Measurements from ENCODE around the gene CD34.

The CD34 gene

DNA sequence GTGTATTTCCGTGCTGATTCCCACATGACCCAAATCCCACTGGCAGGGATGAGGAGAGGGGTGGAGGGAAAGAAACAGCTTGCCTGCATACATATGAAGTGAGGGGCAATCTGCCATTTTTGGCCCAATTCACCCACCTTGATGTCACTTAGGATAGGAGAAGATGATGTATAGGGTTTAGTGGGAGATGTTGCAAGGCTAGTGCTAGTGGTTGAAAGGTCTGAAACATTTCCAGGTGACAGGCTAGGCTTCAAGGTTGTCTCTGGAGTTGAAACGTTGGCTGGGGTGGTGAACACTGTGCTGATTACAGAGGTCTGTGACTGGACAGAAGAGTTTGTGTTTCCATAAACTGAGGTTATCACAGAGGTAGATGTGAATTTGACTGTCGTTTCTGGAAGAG lies 12.1 kb downstream of the CD34 start:
- CTCF ChIA-PET = interaction anchor here (1.0 to 12.4 kb wide), 4 partner anchors 13 to 339 kb away, joined by 3 to 159 read pairs (median 54); no protein-coding TSS in a partner anchor
- H3K4me3 ChIP-seq (ENCODE audit: low read depth, low read length) = no peak overlapping the region
- TF ChIP-seq, protein P1, sequence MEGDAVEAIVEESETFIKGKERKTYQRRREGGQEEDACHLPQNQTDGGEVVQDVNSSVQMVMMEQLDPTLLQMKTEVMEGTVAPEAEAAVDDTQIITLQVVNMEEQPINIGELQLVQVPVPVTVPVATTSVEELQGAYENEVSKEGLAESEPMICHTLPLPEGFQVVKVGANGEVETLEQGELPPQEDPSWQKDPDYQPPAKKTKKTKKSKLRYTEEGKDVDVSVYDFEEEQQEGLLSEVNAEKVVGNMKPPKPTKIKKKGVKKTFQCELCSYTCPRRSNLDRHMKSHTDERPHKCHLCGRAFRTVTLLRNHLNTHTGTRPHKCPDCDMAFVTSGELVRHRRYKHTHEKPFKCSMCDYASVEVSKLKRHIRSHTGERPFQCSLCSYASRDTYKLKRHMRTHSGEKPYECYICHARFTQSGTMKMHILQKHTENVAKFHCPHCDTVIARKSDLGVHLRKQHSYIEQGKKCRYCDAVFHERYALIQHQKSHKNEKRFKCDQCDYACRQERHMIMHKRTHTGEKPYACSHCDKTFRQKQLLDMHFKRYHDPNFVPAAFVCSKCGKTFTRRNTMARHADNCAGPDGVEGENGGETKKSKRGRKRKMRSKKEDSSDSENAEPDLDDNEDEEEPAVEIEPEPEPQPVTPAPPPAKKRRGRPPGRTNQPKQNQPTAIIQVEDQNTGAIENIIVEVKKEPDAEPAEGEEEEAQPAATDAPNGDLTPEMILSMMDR (IDR thresholded peaks at IDR 0.05; ENCODE audit: insufficient read depth, low read length, missing control alignments) = no peak
- no peak for DNase-seq (ENCODE audit: low read depth, low spot score)
- POLR2A ChIA-PET = no interaction called here

DNA sequence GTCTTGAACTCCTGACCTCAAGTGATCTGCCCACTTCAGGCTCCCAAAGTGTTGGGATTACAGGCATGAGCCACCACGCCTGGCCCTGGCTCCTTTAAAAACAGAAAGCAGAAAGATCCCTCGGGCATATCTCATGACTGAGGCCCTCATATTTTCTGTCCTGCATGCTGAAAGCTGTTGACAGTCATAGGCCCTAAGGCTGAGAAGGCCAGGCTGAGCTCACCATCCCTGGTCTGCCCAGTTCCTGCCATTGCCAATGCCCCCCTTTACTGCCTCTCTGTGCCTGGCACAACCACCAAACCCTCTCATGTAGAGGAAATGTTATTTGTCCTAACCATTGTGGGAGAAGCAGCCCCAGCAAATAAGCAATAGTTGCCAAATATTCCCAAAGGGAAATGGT lies 12.7 kb downstream of the CD34 start:
- TF ChIP-seq, protein P1 (IDR thresholded peaks at IDR 0.05; ENCODE audit: insufficient read depth, low read length, missing control alignments) = no peak
- CTCF ChIA-PET = interaction anchor here (1.0 to 12.4 kb wide), 5 partner anchors 8 to 72 kb away, joined by 3 to 159 read pairs (median 11); no protein-coding TSS in a partner anchor
- DNase-seq (ENCODE audit: low read depth, low spot score) = no peak
- POLR2A ChIA-PET = no interaction called here
- no peak overlapping the region for H3K4me3 ChIP-seq (ENCODE audit: low read depth, low read length)

DNA sequence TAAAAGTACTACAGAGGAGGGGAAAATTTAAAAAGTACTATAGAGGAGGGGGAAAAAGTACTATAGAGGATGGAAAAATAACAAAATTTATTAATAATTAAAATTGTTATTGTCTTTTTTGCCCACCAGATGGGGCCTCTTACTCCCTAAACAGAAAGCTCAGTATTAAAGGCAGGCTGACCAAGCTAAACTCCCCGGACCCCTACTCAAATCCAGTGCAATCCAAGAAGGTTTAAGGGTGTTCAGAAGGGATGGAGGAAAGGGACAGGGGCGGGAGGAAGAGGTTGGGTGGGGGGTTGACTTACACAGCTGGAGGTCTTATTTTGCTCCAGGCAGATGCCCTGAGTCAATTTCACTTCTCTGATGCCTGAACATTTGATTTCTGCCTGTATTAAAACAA lies 13.7 kb downstream of the CD34 start:
- H3K4me3 ChIP-seq (ENCODE audit: low read depth, low read length) = no peak overlapping the region
- POLR2A ChIA-PET = no interaction called here
- TF ChIP-seq, protein P1 (IDR thresholded peaks at IDR 0.05; ENCODE audit: insufficient read depth, low read length, missing control alignments) = no peak
- DNase-seq (ENCODE audit: low read depth, low spot score) = no peak
- CTCF ChIA-PET = interaction anchor here (0.8 to 12.4 kb wide), 10 partner anchors 9 to 102 kb away, joined by 3 to 159 read pairs (median 6); no protein-coding TSS in a partner anchor

DNA sequence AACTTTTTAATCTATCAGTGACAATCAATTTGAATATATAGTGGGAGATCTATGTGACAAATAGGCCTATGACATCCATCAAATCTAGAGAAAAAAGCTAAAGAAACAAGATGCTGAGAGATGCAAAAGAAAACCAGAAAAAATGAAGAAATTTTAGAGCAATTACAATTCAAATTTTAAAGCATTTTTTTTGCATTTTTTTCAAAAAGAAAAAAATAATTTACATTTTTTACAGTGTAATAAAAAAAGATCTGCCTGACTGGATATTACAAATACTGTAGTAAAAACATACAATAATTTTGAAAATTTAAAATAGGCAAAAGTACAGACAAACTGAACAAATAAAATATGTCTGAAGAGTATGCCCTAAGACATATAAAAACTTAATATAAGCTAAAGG lies 14.4 kb downstream of the CD34 start:
- ChIA-PET POLR2A (no interaction called here), CTCF (interaction anchor here (0.6 to 12.4 kb wide), 12 partner anchors 9 to 102 kb away, joined by 3 to 159 read pairs (median 6); no protein-coding TSS in a partner anchor)
- TF ChIP-seq, protein P1 (IDR thresholded peaks at IDR 0.05; ENCODE audit: insufficient read depth, low read length, missing control alignments) = no peak
- no peak for DNase-seq (ENCODE audit: low read depth, low spot score)
- H3K4me3 ChIP-seq (ENCODE audit: low read depth, low read length) = no peak overlapping the region

DNA sequence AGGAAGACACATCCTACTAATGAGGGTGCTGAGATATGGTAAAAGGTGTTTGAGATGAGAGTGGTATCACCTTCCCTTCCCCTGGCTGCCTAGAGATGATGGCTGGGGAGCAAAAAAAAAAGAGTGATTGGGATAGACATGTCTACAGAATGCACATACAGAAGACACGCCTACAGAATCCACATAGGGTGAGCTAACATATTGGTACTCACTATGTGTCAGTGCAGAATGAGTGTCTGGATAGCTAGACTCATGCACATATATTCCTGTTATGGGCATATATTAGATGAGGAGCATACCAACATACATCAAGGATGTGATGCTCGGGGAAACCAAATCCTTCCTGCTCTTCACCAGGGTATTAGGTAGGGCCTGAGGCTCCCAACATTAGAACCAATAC lies 16.2 kb downstream of the CD34 start:
- no peak for DNase-seq (ENCODE audit: low read depth, low spot score)
- no peak overlapping the region for H3K4me3 ChIP-seq (ENCODE audit: low read depth, low read length)
- POLR2A ChIA-PET = no interaction called here
- TF ChIP-seq, protein P1 (IDR thresholded peaks at IDR 0.05; ENCODE audit: insufficient read depth, low read length, missing control alignments) = no peak
- CTCF ChIA-PET = interaction anchor here (1.0 to 12.4 kb wide), 6 partner anchors 9 to 103 kb away, joined by 3 to 159 read pairs (median 6); no protein-coding TSS in a partner anchor

DNA sequence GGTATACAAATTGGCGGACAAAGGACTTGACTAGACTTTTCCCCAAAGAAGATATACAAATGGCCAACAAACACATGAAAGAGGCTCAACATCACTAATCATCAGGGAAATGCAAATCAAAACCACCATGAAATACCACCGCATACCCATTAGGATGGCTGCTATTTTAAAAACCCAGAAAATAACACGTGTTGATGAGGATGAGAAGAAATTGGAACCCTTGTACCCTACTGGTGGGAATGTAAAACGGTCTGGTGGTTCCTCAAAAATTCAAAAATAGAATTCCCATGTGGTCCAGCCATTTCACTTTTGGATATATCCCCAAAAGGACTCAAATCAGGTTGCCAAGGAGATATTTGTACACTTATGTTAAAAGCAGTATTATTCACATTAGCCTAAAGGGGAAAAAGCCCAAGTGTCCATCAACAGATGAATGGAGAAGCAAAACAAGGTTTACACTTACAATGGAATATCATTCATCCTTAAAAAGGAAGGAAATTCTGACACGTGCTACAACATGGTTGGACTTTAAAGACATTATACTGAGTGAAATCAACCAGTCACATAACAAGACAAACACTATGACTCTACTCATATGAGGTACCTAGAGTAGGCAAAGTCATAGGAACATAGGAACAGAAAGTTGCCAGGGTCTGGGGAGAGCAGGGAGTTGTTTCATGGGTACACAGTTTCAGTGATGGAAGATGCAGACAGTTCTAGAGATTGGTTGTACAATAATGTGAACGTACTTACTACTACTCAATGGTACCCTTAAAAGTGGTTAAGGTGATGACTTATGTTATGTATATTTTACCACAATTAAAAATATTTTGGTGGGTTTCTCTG lies 17.0 kb downstream of the CD34 start:
- POLR2A ChIA-PET = no interaction called here
- TF ChIP-seq, protein P1 (IDR thresholded peaks at IDR 0.05; ENCODE audit: insufficient read depth, low read length, missing control alignments) = no peak
- no peak overlapping the region for H3K4me3 ChIP-seq (ENCODE audit: low read depth, low read length)
- DNase-seq (ENCODE audit: low read depth, low spot score) = no peak
- CTCF ChIA-PET = interaction anchor here (1.1 to 12.4 kb wide), 6 partner anchors 8 to 104 kb away, joined by 3 to 159 read pairs (median 6); no protein-coding TSS in a partner anchor

Data from AG04449 (cell line).